ENCODE measurements around the gene BAZ2B.

DNA sequence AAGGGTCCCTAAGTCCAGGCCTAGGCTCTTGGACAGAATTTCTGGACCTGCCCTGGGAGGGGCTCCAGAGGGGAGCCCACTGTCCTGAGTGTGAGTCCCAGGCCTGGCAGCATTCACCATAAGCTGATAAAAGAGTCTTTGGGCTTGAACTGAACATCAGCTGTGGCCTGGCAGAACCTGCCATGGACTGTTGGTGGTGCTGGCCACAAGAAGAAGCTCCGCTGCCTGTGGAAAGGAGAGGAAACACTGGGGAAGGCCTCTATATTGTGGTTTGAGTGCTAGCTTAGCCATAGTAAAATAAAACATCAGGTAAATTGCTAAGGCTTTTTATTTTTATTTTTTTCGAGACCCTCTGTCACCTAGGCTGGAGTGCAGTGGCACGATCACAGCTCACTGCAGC lies 20.9 kb upstream of the BAZ2B start:
- TF ChIP-seq, protein P1, sequence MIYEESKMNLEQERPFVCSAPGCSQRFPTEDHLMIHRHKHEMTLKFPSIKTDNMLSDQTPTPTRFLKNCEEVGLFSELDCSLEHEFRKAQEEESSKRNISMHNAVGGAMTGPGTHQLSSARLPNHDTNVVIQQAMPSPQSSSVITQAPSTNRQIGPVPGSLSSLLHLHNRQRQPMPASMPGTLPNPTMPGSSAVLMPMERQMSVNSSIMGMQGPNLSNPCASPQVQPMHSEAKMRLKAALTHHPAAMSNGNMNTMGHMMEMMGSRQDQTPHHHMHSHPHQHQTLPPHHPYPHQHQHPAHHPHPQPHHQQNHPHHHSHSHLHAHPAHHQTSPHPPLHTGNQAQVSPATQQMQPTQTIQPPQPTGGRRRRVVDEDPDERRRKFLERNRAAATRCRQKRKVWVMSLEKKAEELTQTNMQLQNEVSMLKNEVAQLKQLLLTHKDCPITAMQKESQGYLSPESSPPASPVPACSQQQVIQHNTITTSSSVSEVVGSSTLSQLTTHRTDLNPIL (CRISPR knock-in tag; IDR thresholded peaks at IDR 0.05; ENCODE audit: low read depth): no peak
- TF ChIP-seq ZFP3 (CRISPR knock-in tag; IDR thresholded peaks at IDR 0.05): no peak
- no peak for TF ChIP-seq PPARA (CRISPR knock-in tag; IDR thresholded peaks at IDR 0.05; ENCODE audit: borderline replicate concordance)
- no peak for TF ChIP-seq ZFP30 (CRISPR knock-in tag; IDR thresholded peaks at IDR 0.05)
- TF ChIP-seq, protein P2, sequence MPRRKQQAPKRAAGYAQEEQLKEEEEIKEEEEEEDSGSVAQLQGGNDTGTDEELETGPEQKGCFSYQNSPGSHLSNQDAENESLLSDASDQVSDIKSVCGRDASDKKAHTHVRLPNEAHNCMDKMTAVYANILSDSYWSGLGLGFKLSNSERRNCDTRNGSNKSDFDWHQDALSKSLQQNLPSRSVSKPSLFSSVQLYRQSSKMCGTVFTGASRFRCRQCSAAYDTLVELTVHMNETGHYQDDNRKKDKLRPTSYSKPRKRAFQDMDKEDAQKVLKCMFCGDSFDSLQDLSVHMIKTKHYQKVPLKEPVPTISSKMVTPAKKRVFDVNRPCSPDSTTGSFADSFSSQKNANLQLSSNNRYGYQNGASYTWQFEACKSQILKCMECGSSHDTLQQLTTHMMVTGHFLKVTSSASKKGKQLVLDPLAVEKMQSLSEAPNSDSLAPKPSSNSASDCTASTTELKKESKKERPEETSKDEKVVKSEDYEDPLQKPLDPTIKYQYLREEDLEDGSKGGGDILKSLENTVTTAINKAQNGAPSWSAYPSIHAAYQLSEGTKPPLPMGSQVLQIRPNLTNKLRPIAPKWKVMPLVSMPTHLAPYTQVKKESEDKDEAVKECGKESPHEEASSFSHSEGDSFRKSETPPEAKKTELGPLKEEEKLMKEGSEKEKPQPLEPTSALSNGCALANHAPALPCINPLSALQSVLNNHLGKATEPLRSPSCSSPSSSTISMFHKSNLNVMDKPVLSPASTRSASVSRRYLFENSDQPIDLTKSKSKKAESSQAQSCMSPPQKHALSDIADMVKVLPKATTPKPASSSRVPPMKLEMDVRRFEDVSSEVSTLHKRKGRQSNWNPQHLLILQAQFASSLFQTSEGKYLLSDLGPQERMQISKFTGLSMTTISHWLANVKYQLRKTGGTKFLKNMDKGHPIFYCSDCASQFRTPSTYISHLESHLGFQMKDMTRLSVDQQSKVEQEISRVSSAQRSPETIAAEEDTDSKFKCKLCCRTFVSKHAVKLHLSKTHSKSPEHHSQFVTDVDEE (CRISPR knock-in tag; IDR thresholded peaks at IDR 0.05): no peak
- no peak for TF ChIP-seq CSDC2 (CRISPR knock-in tag; IDR thresholded peaks at IDR 0.05)
- no peak for TF ChIP-seq RARB (CRISPR knock-in tag; IDR thresholded peaks at IDR 0.05)
- TF ChIP-seq ZC3H10 (CRISPR knock-in tag; IDR thresholded peaks at IDR 0.05): no peak
- TF ChIP-seq, protein P3, sequence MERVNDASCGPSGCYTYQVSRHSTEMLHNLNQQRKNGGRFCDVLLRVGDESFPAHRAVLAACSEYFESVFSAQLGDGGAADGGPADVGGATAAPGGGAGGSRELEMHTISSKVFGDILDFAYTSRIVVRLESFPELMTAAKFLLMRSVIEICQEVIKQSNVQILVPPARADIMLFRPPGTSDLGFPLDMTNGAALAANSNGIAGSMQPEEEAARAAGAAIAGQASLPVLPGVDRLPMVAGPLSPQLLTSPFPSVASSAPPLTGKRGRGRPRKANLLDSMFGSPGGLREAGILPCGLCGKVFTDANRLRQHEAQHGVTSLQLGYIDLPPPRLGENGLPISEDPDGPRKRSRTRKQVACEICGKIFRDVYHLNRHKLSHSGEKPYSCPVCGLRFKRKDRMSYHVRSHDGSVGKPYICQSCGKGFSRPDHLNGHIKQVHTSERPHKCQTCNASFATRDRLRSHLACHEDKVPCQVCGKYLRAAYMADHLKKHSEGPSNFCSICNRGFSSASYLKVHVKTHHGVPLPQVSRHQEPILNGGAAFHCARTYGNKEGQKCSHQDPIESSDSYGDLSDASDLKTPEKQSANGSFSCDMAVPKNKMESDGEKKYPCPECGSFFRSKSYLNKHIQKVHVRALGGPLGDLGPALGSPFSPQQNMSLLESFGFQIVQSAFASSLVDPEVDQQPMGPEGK (CRISPR knock-in tag; IDR thresholded peaks at IDR 0.05; ENCODE audit: borderline replicate concordance): no peak
- no peak for TF ChIP-seq ZNF565 (CRISPR knock-in tag; conservative IDR thresholded peaks at IDR 0.05; ENCODE audit: low read depth)
- no peak for TF ChIP-seq ZNF70 (CRISPR knock-in tag; IDR thresholded peaks at IDR 0.05)
- no peak for TF ChIP-seq ARNTL (CRISPR knock-in tag; IDR thresholded peaks at IDR 0.05; ENCODE audit: borderline replicate concordance, low read depth)
- TF ChIP-seq, protein P4, sequence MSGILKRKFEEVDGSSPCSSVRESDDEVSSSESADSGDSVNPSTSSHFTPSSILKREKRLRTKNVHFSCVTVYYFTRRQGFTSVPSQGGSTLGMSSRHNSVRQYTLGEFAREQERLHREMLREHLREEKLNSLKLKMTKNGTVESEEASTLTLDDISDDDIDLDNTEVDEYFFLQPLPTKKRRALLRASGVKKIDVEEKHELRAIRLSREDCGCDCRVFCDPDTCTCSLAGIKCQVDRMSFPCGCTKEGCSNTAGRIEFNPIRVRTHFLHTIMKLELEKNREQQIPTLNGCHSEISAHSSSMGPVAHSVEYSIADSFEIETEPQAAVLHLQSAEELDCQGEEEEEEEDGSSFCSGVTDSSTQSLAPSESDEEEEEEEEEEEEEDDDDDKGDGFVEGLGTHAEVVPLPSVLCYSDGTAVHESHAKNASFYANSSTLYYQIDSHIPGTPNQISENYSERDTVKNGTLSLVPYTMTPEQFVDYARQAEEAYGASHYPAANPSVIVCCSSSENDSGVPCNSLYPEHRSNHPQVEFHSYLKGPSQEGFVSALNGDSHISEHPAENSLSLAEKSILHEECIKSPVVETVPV (CRISPR knock-in tag; IDR thresholded peaks at IDR 0.05): no peak

Data from SK-N-SH treated with all-trans-retinoic acid at 6 μM for 48 hours (cell line).